Adrenal gland (tissue), 12 donors: Measurements from ENCODE around the gene MAD1L1. TPM values are rescaled to one million over a fixed set of nuclear protein-coding genes. Genes with fewer than 3 reads are reported as not detected.

Experiments
- DNase-seq, 7 donors: peaks; one replicate each; pipeline ENCODE4 v3.0.0-alpha.2; 2019 to 2020
- H3K27ac ChIP-seq, 5 donors: fragments of 200-600 bp; sonication (generic) in 4 of 5; 1 replicate in 3 of 5; 2 replicates in 2 of 5; pipeline versions ENCODE4 v1.5.1 to v1.8.0; 2016 to 2020; ENCODE audit warnings: mild to moderate bottlenecking in 1 of 5
- H3K27me3 ChIP-seq: fragments of 200-600 bp; 2 replicates; pipeline ENCODE4 v1.8.0; 2021
- H3K36me3 ChIP-seq, 2 donors: fragments of 200-600 bp; replicated peaks in 1 of 2; 1 replicate in 1 of 2; 2 replicates in 1 of 2; pipeline versions ENCODE4 v1.5.1 to v1.8.0; 2018 to 2022
- H3K4me1 ChIP-seq, 2 donors: fragments of 200-600 bp; replicated peaks in 1 of 2; 1 replicate in 1 of 2; 2 replicates in 1 of 2; pipeline versions ENCODE4 v1.5.1 to v1.8.0; 2018 to 2021
- H3K4me3 ChIP-seq, 4 donors: fragments of 200-600 bp; sonication (generic) in 3 of 4; one replicate each; pipeline ENCODE4 v1.5.1; 2016 to 2018
- H3K9me3 ChIP-seq, 3 donors: fragments of 200-600 bp; sonication (generic) in 1 of 3; replicated peaks in 1 of 3; 1 replicate in 2 of 3; 2 replicates in 1 of 3; pipeline versions ENCODE4 v1.5.1 to v1.8.0; 2016 to 2021
- POLR2A ChIP-seq, 2 donors: fragments of 450-650 bp; IDR thresholded peaks; one replicate each; pipeline ENCODE4 v1.6.1; 2017; ENCODE audit warnings: antibody characterized with exemption in 2 of 2, mild to moderate bottlenecking in 2 of 2, moderate library complexity in 1 of 2
- WGBS, 4 donors: extraction: QIAGEN DNeasy Blood & Tissue Kit in 2 of 4; methylation state at CpG; one replicate each; pipeline versions ENCODE4 v1.1.5 to v1.1.7; 2013 to 2017; 5-methylcytosine and 5-hydroxymethylcytosine counted together
- intact Hi-C, 2 donors: fragments of 100-400 bp; cut with DNase I; formaldehyde crosslinking; loops; one replicate each; pipeline versions ENCODE4 v1.14.1 to v1.15.0; 2022 to 2023
- polyA plus RNA-seq, 3 donors: library from polyadenylated mRNA; stranded (reverse); fragments of 200-250 nt in 2 of 3; fragments of 350-450 nt in 1 of 3; fragmentation: Illumina TruSeq in 1 of 3; extraction: RNeasy Lipid Tissue Mini Kit (QIAGEN cat#74804) in 1 of 3; gene quantifications; one replicate each; pipeline ENCODE4 v1.2.3, GENCODE V29; 2013 to 2014
- total RNA-seq, 9 donors: library from RNA; depleted of rRNA in 4 of 9; stranded (reverse); fragments of >200 nt in 4 of 9; fragments of 120-200 nt in 1 of 9; fragmentation: NEBNext Ultra II Directional in 1 of 9; extraction: Animal tissue kit (Norgen Biotek cat#: 25700) in 1 of 9; gene quantifications; one replicate each; pipeline versions ENCODE4 v1.1.0 to v1.2.4, GENCODE V29; 2013 to 2023
- TF ChIP-seq, protein P1 (sequence below), 6 experiments: fragments of 450-650 bp in 4 of 6; fragments of 200-600 bp in 2 of 6; sonication (generic) in 1 of 6; IDR thresholded peaks; 1 replicate in 5 of 6; 2 replicates in 1 of 6; pipeline versions ENCODE4 v1.5.1 to v1.8.0; 2016 to 2021; ENCODE audit warnings: antibody characterized with exemption in 6 of 6, mild to moderate bottlenecking in 2 of 6, moderate library complexity in 1 of 6
- donor health status: healthy with polysubstance abuse.
- donor health status: Bipolar disorder and iron deficiency.
- donor health status: DM: yes; HTN: yes; CAD: no.
- donor health status: DM: no; HTN: no; CAD: no.
- donor health status: DM: no; HTN: no; CAD: no.
- donor health status: DM: yes; HTN: yes; CAD: no.

MAD1L1 gene
- total and polyA plus RNA-seq, 12 donors: 6.7 to 87.7 (median 28.9) TPM

DNA sequence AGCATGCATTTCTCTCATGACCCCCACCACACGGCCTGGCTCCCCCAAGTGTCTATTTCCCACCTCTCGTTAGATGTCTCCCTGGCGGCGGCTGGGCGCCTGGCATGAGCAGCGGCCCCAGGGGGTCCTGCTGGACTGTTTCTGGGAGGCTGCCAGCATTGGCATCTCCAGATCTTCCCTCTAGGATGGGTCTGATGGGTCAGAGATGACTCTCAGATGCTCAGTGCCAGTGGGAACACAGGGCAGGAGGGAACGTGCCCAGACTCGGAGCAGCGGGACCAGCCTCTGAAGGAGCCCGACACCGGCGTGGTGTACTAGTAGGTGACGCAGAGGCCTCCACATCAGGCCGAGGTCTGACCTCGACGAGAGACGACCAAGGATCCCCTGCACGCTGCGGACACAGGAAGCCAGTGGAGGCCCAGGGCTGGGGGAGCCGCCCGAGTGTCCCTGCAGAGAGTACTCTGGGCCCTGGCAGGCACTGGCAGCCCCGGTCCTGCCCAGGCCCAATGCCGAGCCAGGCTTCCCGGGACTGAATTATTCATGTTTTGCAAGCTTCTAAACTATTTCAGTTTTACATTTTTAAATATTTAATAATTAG, 323.8 kb downstream of the MAD1L1 start:
- intact Hi-C loops: no loop called here
- no peaks in the 10 kb centered on the region for H3K27me3 ChIP-seq
- 85 to 90% (median 87%) methylated on average over 20 to 24 of the region's 24 CpGs for WGBS, 4 donors
- H3K27ac ChIP-seq: no peak overlapping the region
- DNase-seq: no peak
- H3K4me1 ChIP-seq: no peaks in the 10 kb centered on the region
- no peaks in the 10 kb centered on the region for H3K36me3 ChIP-seq
- no peak overlapping the region for H3K4me3 ChIP-seq
- no peak for TF ChIP-seq POLR2A (IDR thresholded peaks at IDR 0.05)
- TF ChIP-seq, protein P1, sequence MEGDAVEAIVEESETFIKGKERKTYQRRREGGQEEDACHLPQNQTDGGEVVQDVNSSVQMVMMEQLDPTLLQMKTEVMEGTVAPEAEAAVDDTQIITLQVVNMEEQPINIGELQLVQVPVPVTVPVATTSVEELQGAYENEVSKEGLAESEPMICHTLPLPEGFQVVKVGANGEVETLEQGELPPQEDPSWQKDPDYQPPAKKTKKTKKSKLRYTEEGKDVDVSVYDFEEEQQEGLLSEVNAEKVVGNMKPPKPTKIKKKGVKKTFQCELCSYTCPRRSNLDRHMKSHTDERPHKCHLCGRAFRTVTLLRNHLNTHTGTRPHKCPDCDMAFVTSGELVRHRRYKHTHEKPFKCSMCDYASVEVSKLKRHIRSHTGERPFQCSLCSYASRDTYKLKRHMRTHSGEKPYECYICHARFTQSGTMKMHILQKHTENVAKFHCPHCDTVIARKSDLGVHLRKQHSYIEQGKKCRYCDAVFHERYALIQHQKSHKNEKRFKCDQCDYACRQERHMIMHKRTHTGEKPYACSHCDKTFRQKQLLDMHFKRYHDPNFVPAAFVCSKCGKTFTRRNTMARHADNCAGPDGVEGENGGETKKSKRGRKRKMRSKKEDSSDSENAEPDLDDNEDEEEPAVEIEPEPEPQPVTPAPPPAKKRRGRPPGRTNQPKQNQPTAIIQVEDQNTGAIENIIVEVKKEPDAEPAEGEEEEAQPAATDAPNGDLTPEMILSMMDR (IDR thresholded peaks at IDR 0.05): no peak
- H3K9me3 ChIP-seq: no peaks in the 10 kb centered on the region

DNA sequence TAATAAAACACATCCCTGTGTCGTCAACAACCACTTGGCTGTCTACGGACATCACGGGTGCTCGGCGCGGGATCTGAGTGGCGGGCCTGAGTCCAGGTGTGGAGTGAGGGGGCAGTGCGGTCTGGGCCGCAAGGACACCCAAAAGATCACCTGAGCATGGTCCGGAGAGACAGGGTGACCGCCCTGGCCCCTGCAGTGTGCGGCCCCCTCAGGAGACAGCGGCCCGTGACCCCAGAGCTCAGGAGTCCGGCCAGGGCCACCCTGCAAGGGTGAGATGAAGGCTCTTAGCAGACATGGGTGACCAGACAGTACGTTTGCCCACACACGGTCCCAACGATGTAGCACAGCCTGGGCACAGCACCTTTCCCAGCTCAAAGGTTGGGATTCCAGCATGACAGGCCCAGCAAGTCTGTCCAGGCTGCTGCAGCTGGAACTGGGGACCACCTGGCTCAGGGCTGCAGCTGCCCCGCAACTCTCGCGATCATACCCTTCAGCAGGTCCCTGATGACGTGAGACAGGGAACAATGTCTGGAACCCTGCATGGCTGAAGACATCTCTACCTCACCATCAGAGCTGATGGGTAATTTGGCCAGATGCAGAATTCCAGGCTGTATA, 324.9 kb downstream of the MAD1L1 start:
- H3K27ac ChIP-seq: no peak overlapping the region
- DNase-seq: no peak
- intact Hi-C loops: no loop called here
- H3K27me3 ChIP-seq: no peaks in the 10 kb centered on the region
- no peaks in the 10 kb centered on the region for H3K9me3 ChIP-seq
- H3K4me1 ChIP-seq: no peaks in the 10 kb centered on the region
- WGBS, 4 donors: 95 to 97% (median 96%) methylated on average over 18 to 22 of the region's 22 CpGs
- H3K36me3 ChIP-seq: no peaks in the 10 kb centered on the region
- TF ChIP-seq, protein P1 (IDR thresholded peaks at IDR 0.05): no peak
- H3K4me3 ChIP-seq: no peak overlapping the region

DNA sequence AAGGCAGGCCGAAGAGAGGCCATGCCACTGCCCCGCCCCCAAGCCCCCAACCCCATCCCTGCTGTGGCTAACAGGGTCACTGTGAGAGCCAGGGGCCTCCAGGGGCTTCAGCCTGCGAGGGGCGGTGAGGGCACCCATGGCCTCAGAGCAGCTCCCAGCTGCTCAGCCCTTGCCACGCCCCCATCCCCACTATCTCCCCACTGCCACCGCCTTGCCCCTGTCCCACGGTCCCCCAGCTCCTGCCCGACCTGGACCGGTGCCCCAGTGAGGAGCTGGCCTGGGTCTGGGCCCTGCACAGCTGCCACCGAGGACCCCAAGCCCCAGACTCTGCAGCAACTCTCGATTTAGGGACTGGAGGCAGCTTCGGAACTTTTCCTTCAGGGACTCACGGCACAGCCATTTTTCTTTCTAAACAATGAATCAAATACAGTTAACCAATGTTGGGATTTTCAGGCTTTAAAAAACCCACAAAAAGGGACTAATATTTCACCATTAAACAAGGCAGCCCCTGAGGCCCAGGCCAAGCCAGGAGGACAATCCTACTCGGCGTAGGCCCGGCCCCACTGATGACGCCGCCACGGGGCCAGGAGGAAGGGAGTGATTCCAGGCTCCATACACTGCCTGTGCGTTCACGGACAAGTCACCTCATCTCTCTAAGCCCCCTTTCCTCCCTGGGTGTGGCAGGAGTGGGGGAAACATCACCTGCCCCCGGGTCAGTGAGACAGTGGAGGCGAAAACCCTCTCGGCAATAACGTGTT, 325.6 kb downstream of the MAD1L1 start:
- no peaks in the 10 kb centered on the region for H3K9me3 ChIP-seq
- H3K27ac ChIP-seq: no peak overlapping the region
- intact Hi-C loops: no loop called here
- H3K27me3 ChIP-seq: no peaks in the 10 kb centered on the region
- TF ChIP-seq POLR2A (IDR thresholded peaks at IDR 0.05): no peak
- TF ChIP-seq, protein P1 (IDR thresholded peaks at IDR 0.05): no peak
- DNase-seq: no peak
- WGBS, 4 donors: 89 to 97% (median 95%) methylated on average over 25 of the region's 25 CpGs
- H3K4me1 ChIP-seq: no peaks in the 10 kb centered on the region
- no peaks in the 10 kb centered on the region for H3K36me3 ChIP-seq
- H3K4me3 ChIP-seq: no peak overlapping the region

DNA sequence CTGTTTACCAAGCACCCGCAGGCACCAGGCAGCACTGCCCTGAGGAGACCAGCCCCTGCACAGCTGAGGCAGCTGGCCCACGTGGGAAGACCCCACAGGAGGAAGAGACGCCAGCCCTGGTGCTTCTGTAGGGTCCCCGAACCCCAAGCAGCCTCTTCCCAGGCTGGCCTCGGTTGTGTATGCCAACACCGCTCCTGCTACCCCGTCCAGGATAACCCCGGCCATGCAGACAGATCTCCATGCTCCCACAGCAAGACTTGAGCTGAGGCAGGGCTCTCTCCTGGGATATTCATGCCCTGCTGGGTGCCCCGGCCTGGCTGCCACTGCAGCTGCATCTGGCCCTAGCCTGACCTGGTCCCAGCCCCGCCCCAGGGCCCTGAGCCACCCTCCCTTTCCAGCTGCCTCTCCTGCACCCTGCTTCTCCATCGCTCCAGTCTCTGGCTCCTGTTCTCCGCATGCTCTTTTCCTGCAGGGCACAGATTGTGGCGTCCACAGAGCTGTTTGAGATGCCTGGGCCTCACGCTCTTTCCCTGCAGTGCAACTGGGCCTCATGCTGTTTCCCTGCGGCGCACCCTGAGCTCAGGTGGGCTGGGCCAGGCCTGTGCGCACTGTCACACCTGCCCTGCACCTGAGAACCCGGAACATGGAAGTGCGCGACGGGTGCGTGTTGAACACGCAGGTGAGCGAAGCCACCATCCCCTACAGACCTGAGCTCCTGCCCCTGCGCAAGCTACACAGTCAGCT, 326.5 kb downstream of the MAD1L1 start:
- H3K27me3 ChIP-seq: no peaks in the 10 kb centered on the region
- no peaks in the 10 kb centered on the region for H3K36me3 ChIP-seq
- no peak for DNase-seq
- no peak overlapping the region for H3K27ac ChIP-seq
- H3K9me3 ChIP-seq: no peaks in the 10 kb centered on the region
- H3K4me1 ChIP-seq: no peaks in the 10 kb centered on the region
- TF ChIP-seq POLR2A (IDR thresholded peaks at IDR 0.05): no peak
- TF ChIP-seq, protein P1 (IDR thresholded peaks at IDR 0.05): no peak
- 91 to 98% (median 94%) methylated on average over 21 to 25 of the region's 25 CpGs for WGBS, 4 donors
- H3K4me3 ChIP-seq: no peak overlapping the region
- intact Hi-C loops: no loop called here
